GM19023 (cell line): ENCODE measurements around the gene FRAT1.
"Not testable (repeated sequence)": the region's sequence is repeated elsewhere in the genome, so short reads cannot be mapped to it uniquely, and the experiment has no call there.

ENCODE experiments used
- ATAC-seq: cut with Tn5 transposase; IDR thresholded peaks from one replicate; pipeline ENCODE4 v1.9.1; 2021; ENCODE audit warnings: mild to moderate bottlenecking, moderate library complexity; ENCODE audit not compliant: unreplicated experiment

FRAT1 gene

GRCh38 chr10:97318772-97319651, at the start of gene FRAT1:
TSS of gene FRAT1 (plus strand) at chr10:97319271. CDS start at chr10:97319454, 183 bp downstream.
- peak; percentile 87 for ATAC-seq

- no peak for ATAC-seq
Measured at GRCh38 chr10:97270523-97271154, 48.4 kb upstream of the FRAT1 start.

GRCh38 chr10:97273700-97274099, 45.4 kb upstream of the FRAT1 start:
- ATAC-seq: no peak

GRCh38 chr10:97274828-97275227, 44.2 kb upstream of the FRAT1 start:
- no peak for ATAC-seq

GRCh38 chr10:97277551-97277950, 41.5 kb upstream of the FRAT1 start:
- no peak for ATAC-seq

- ATAC-seq: no peak
Measured at GRCh38 chr10:97278491-97278989, 40.5 kb upstream of the FRAT1 start.

- no peak for ATAC-seq
Measured at GRCh38 chr10:97279121-97279815, 39.8 kb upstream of the FRAT1 start.

GRCh38 chr10:97280783-97281182, 38.3 kb upstream of the FRAT1 start:
- no peak for ATAC-seq

GRCh38 chr10:97290076-97290475, 29.0 kb upstream of the FRAT1 start:
- ATAC-seq: not testable (repeated sequence)

GRCh38 chr10:97290576-97291356, 28.3 kb upstream of the FRAT1 start:
- ATAC-seq: not testable (repeated sequence)

GRCh38 chr10:97291357-97292096, 27.5 kb upstream of the FRAT1 start:
- no peak for ATAC-seq

GRCh38 chr10:97292097-97292861, 26.8 kb upstream of the FRAT1 start, which contains the start of gene ARHGAP19:
TSS of gene ARHGAP19 (minus strand) at chr10:97292637. CDS start at chr10:97292627, 10 bp downstream.
- peak; percentile 95 for ATAC-seq

- no peak for ATAC-seq
Measured at GRCh38 chr10:97292862-97293198, 26.2 kb upstream of the FRAT1 start.

GRCh38 chr10:97297556-97298222, 21.4 kb upstream of the FRAT1 start:
- no peak for ATAC-seq

GRCh38 chr10:97298223-97298571, 20.9 kb upstream of the FRAT1 start:
- no peak for ATAC-seq

GRCh38 chr10:97300980-97301379, 18.1 kb upstream of the FRAT1 start:
- no peak for ATAC-seq

- ATAC-seq: no peak
Measured at GRCh38 chr10:97302088-97302791, 16.8 kb upstream of the FRAT1 start.

- ATAC-seq: no peak
Measured at GRCh38 chr10:97307441-97307840, 11.6 kb upstream of the FRAT1 start.
